Ovary (tissue), 9 donors: Measurements from ENCODE around the gene NR2F1. TPM values are rescaled to one million over a fixed set of nuclear protein-coding genes. Genes with fewer than 3 reads are reported as not detected.

Experiments used
- DNase-seq, 5 donors: peaks; one replicate each; pipeline ENCODE4 v3.0.0-alpha.2; 2019 to 2020
- H3K27ac ChIP-seq, 2 donors: fragments of 200-600 bp; one replicate each; pipeline versions ENCODE4 v1.5.1 to v1.8.0; 2019 to 2022
- H3K27me3 ChIP-seq: fragments of 200-600 bp; one replicate; pipeline ENCODE4 v1.8.0; 2022
- H3K36me3 ChIP-seq: fragments of 200-600 bp; sonication (generic); one replicate; pipeline ENCODE4 v1.5.1; 2019
- H3K4me1 ChIP-seq: one replicate; pipeline ENCODE4 v1.8.1; 2013; ENCODE audit warnings: mild to moderate bottlenecking, moderate library complexity; ENCODE audit not compliant: insufficient read depth
- H3K4me3 ChIP-seq: fragments of 200-600 bp; sonication (generic); one replicate; pipeline ENCODE4 v1.5.1; 2017
- H3K9me3 ChIP-seq, 2 donors: fragments of 200-600 bp in 1 of 2; sonication (generic) in 1 of 2; one replicate each; pipeline versions ENCODE4 v1.5.1 to v1.8.1; 2013 to 2019; ENCODE audit warnings: mild to moderate bottlenecking in 1 of 2, moderate library complexity in 1 of 2
- EP300 ChIP-seq: sonication (generic); formaldehyde crosslinking; IDR thresholded peaks from one replicate; pipeline ENCODE4 v1.6.1; 2017; ENCODE audit warnings: antibody characterized with exemption
- POLR2A ChIP-seq: fragments of 450-650 bp; IDR thresholded peaks from one replicate; pipeline ENCODE4 v1.6.1; 2017; ENCODE audit warnings: antibody characterized with exemption, mild to moderate bottlenecking, moderate library complexity
- WGBS, 3 donors: extraction: QIAGEN DNeasy Blood & Tissue Kit in 1 of 3; methylation state at CpG; one replicate each; pipeline versions ENCODE4 v1.1.5 to v1.1.7; 2013 to 2017; 5-methylcytosine and 5-hydroxymethylcytosine counted together
- intact Hi-C, 4 donors: fragments of 100-400 bp; cut with DNase I; formaldehyde crosslinking; loops; one replicate each; pipeline versions ENCODE4 v1.11.0 to v1.15.1; 2022 to 2023
- polyA plus RNA-seq, 2 donors: library from polyadenylated mRNA; stranded (reverse); fragments of 200-250 nt in 1 of 2; fragments of 350-450 nt in 1 of 2; fragmentation: Illumina TruSeq in 1 of 2; extraction: RNeasy Lipid Tissue Mini Kit (QIAGEN cat#74804) in 1 of 2; gene quantifications; one replicate each; pipeline ENCODE4 v1.2.3, GENCODE V29; 2013 to 2014
- total RNA-seq, 7 donors: library from RNA; depleted of rRNA in 2 of 7; stranded (reverse); fragments of >200 nt in 2 of 7; fragmentation: NEBNext Ultra II Directional in 3 of 7; extraction: Animal tissue kit (Norgen Biotek cat#: 25700) in 3 of 7; gene quantifications; one replicate each; pipeline versions ENCODE4 v1.1.0 to v1.2.4, GENCODE V29; 2016 to 2023
- TF ChIP-seq, protein P1 (sequence below), 3 donors: fragments of 450-650 bp in 2 of 3; fragments of 200-600 bp in 1 of 3; IDR thresholded peaks; one replicate each; pipeline versions ENCODE4 v1.5.1 to v1.8.0; 2016 to 2022; ENCODE audit warnings: antibody characterized with exemption in 3 of 3, mild to moderate bottlenecking in 1 of 3
- donor health status: DM: no; HTN: no; CAD: no; lungs with moderate emphysema.
- donor health status: DM: no; HTN: no; CAD: no.
- donor health status: Bipolar disorder and iron deficiency.
- donor health status: DM: yes; HTN: yes; CAD: no.
- donor health status: DM: no; HTN: no; CAD: no.
- donor health status: DM: yes; HTN: yes; CAD: no.

NR2F1 gene
- total and polyA plus RNA-seq, 9 donors = 47.6 to 179 (median 71.5) TPM

DNA sequence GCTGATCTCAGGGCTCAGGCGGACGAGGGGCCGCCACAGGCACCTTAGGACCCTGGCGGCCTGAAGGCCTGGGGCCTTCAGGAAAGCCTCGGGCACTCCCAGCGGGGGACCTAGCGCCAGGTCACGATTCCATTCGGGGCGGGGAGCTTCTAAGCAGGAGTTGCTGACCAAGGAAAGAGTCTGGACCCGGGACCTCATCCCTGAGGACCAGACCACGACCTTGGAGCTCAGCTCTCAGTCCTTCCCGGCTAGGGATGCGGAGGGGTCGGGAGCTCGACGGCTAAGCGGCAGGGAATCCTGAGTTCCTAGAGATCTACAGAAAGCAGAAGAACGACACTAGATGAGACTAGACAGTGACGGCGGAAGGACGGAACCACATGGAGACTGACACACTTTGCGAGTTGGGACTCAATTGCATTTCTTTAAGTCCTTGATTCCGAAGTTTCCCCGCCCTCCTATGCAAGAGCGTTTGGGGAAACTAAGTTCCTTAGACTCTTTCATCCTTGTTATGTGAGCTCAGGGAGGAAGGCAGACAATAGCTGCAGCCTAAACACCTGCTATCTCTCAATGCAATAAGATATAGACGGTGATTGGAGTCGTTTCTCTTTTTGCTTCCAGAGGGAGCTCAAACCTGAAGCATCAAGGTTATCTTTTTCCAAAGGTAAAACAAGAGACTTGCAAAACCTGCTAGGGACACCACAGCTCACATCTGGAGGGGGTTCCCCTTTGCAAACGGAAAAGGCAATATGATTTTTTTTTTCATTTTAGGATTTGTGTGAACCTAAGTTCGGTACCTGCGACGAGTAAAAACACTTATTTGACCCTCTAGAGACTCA, 11.7 kb upstream of the NR2F1 start:
- H3K27me3 ChIP-seq = no peaks in the 10 kb centered on the region
- H3K4me1 ChIP-seq = peaks cover 6% of the 10 kb centered on the region
- no peaks in the 10 kb centered on the region for H3K36me3 ChIP-seq
- 88 to 90% (median 90%) methylated on average over 30 to 32 of the region's 32 CpGs for whole genome bisulfite sequencing, 3 donors
- TF ChIP-seq, protein P1, sequence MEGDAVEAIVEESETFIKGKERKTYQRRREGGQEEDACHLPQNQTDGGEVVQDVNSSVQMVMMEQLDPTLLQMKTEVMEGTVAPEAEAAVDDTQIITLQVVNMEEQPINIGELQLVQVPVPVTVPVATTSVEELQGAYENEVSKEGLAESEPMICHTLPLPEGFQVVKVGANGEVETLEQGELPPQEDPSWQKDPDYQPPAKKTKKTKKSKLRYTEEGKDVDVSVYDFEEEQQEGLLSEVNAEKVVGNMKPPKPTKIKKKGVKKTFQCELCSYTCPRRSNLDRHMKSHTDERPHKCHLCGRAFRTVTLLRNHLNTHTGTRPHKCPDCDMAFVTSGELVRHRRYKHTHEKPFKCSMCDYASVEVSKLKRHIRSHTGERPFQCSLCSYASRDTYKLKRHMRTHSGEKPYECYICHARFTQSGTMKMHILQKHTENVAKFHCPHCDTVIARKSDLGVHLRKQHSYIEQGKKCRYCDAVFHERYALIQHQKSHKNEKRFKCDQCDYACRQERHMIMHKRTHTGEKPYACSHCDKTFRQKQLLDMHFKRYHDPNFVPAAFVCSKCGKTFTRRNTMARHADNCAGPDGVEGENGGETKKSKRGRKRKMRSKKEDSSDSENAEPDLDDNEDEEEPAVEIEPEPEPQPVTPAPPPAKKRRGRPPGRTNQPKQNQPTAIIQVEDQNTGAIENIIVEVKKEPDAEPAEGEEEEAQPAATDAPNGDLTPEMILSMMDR (IDR thresholded peaks at IDR 0.05) = no peak
- TF ChIP-seq EP300 = no peak
- TF ChIP-seq POLR2A = no peak
- DNase-seq = peak in 1 of 5 donors; percentile 7
- intact Hi-C loops = loop anchor here in 1 of 4 donors (10.0 kb wide), 1 partner anchor 477 kb away; no protein-coding TSS in a partner anchor
- H3K9me3 ChIP-seq = no peaks in the 10 kb centered on the region
- H3K4me3 ChIP-seq = no peak overlapping the region
- H3K27ac ChIP-seq = no peak overlapping the region

DNA sequence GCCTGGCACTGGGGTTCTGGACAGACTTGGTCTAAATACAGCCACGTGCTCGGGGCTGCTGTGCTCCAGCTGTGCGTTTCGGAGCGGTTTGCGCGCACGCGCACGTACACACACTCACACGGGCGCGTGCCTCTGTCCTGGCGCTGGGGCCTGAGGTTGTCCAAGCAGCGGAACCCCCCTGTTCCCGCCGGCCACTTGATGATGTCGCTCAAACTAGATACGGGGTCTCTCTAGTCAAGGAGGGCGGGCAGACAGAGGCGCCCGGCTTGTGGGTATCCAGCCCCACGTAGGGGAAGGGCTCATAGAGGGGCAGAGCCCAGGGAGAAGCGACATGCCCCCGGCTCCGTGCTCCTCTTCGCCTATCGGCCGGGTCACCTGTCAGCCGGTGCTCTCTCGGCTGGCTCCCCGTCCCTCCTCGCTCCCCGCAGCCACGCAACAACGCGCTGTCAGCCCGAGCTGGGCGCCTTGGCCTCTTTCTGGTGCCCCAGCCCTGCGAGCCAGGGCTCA, 10.9 kb upstream of the NR2F1 start:
- Histone ChIP-seq H3K27ac (no peak overlapping the region), H3K9me3 (no peaks in the 10 kb centered on the region), H3K4me1 (peaks cover 6% of the 10 kb centered on the region), H3K36me3 (no peaks in the 10 kb centered on the region), H3K4me3 (no peak overlapping the region), H3K27me3 (no peaks in the 10 kb centered on the region)
- DNase-seq = peak in 1 of 5 donors; percentile 20
- 72 to 90% (median 85%) methylated on average over 40 of the region's 40 CpGs for WGBS, 3 donors
- no peak for TF ChIP-seq EP300
- no peak for TF ChIP-seq POLR2A
- TF ChIP-seq, protein P1 (IDR thresholded peaks at IDR 0.05) = no peak
- intact Hi-C loops = loop anchor here in 1 of 4 donors (10.0 kb wide), 1 partner anchor 477 kb away; no protein-coding TSS in a partner anchor

DNA sequence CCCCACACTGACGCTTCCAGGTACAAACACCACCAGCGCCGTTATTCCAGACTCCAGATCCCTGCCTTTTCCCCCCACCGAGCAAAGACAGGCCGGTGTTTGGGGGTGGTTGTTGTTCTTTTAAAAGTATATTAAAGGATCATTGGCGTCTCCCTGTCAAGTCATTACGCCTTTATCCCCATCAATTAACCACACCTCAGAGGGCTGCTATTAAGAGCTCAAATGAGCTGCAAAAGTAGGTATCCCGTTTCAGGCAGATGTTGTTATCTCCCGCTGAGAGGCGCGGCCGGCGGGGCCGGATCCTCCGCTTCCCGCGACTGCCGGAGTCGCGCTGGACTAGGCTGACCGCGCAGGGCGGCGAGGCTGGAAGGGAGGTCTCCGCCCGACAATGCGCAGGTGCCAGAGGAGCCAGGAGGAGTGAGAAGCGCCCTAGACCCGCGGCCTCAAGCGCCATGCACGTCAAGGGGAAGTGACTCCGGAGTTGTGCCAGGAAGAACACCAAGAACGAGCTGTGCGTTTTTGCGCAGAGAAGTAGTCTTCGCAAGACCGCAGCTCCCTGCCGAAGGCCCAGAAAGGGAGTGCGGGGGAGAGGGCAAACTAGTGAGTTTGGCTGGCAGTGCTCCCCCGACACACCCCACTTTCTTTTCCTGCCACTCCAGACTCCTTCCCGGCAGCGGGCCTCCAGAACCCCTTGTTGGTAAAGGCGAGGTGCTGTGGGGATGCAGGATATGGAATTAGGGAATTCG, 10.2 kb upstream of the NR2F1 start:
- no peaks in the 10 kb centered on the region for H3K27me3 ChIP-seq
- intact Hi-C loops = loop anchor here in 1 of 4 donors (10.0 kb wide), 1 partner anchor 478 kb away; no protein-coding TSS in a partner anchor
- no peak overlapping the region for H3K27ac ChIP-seq
- peaks cover 6% of the 10 kb centered on the region for H3K4me1 ChIP-seq
- peak overlapping the region; percentile 8 for H3K4me3 ChIP-seq
- no peaks in the 10 kb centered on the region for H3K36me3 ChIP-seq
- WGBS, 3 donors = 60 to 82% (median 73%) methylated on average over 45 of the region's 45 CpGs
- no peaks in the 10 kb centered on the region for H3K9me3 ChIP-seq
- no peak for DNase-seq
- TF ChIP-seq, protein P1 (IDR thresholded peaks at IDR 0.05) = no peak
- TF ChIP-seq EP300 (no peak), POLR2A (no peak)
